Measurements from ENCODE around the gene COG3.

COG3 gene

DNA sequence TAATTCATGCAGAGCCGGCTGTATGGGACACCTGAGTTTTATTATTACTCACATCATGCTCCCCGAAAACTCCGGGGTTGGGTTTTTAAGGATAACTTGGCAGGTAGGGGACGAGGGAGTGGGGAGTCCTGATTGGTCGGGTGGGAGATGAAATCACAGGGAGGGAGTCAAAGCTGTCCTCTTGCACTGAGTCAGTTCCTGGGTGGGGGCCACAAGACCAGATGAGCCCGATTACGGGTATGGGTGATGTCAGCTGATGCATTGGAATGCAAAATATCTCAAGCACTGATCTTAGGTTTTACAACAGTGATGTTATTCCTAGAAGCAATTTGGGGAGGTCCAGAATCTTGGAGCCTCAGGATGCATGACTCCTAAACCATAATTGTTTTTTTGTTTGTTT, 18.6 kb upstream of the COG3 start:
- Histone ChIP-seq H3K9me2 (replicated peaks; ENCODE audit: insufficient read depth, low read length) (no peaks in the 10 kb centered on the region), H3K9ac (ENCODE audit: low read length) (no peak overlapping the region), H3K4me3 (ENCODE audit: low read length) (no peak overlapping the region), H3F3A (ENCODE audit: insufficient read depth, low read length) (peaks cover 6% of the 10 kb centered on the region), H2AFZ (ENCODE audit: low read length) (no peak overlapping the region), H3K27ac (ENCODE audit: low read length) (no peak overlapping the region), H3K79me2 (ENCODE audit: low read length) (no peaks in the 10 kb centered on the region), H3K4me2 (ENCODE audit: low read depth, low read length) (no peak overlapping the region), H3K36me3 (replicated peaks; ENCODE audit: insufficient read depth, low read length) (no peaks in the 10 kb centered on the region), H3K9me3 (replicated peaks; ENCODE audit: insufficient read depth, low read length) (no peaks in the 10 kb centered on the region), H3K4me1 (ENCODE audit: low read length) (0 out of 2 replicates have a peak, but pooled peaks cover 3% of the 10 kb centered on the region), H4K20me1 (ENCODE audit: insufficient read depth, low read length) (no peaks in the 10 kb centered on the region), H3K27me3 (replicated peaks; ENCODE audit: insufficient read depth, low read length) (no peaks in the 10 kb centered on the region)
- no peak for DNase-seq
- TF ChIP-seq, protein P1, sequence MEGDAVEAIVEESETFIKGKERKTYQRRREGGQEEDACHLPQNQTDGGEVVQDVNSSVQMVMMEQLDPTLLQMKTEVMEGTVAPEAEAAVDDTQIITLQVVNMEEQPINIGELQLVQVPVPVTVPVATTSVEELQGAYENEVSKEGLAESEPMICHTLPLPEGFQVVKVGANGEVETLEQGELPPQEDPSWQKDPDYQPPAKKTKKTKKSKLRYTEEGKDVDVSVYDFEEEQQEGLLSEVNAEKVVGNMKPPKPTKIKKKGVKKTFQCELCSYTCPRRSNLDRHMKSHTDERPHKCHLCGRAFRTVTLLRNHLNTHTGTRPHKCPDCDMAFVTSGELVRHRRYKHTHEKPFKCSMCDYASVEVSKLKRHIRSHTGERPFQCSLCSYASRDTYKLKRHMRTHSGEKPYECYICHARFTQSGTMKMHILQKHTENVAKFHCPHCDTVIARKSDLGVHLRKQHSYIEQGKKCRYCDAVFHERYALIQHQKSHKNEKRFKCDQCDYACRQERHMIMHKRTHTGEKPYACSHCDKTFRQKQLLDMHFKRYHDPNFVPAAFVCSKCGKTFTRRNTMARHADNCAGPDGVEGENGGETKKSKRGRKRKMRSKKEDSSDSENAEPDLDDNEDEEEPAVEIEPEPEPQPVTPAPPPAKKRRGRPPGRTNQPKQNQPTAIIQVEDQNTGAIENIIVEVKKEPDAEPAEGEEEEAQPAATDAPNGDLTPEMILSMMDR (IDR thresholded peaks at IDR 0.05; ENCODE audit: low read length), result no peak
- TF ChIP-seq EZH2 (optimal IDR thresholded peaks at IDR 0.05; ENCODE audit: low read depth, low read length), result no peak
- TF ChIP-seq EZH2phosphoT487 (IDR thresholded peaks at IDR 0.05; ENCODE audit: low read length), result no peak

DNA sequence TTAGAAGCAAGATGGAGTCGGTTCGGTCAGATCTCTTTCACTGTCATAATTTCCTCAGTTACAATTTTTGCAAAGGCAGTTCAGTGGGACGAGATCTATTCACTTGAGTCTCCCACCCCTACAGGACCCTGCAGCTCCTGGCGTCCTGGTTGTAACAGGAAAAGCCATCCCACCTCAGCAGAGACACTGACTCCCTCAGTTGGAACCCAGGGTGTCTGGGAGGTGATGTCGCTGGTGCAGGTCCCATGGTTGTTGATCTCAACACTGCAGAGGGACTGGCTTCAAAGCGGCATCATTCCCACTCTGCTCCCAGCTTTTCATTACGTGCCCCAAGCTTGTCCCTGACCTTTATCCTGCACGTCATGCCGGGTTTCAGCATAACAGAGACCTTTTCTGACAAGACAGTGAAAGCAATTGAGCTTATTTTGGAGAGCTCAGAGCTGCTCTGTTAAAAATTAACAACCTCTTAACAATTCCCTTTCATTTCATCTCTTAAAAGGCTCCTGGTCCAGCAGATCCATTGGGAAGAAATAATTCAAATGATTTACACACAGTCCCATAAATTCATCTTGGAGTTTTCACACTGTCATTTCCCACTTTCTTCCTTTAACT, 17.6 kb upstream of the COG3 start:
- Histone ChIP-seq H3K4me2 (ENCODE audit: low read depth, low read length) (no peak overlapping the region), H2AFZ (ENCODE audit: low read length) (no peak overlapping the region)

DNA sequence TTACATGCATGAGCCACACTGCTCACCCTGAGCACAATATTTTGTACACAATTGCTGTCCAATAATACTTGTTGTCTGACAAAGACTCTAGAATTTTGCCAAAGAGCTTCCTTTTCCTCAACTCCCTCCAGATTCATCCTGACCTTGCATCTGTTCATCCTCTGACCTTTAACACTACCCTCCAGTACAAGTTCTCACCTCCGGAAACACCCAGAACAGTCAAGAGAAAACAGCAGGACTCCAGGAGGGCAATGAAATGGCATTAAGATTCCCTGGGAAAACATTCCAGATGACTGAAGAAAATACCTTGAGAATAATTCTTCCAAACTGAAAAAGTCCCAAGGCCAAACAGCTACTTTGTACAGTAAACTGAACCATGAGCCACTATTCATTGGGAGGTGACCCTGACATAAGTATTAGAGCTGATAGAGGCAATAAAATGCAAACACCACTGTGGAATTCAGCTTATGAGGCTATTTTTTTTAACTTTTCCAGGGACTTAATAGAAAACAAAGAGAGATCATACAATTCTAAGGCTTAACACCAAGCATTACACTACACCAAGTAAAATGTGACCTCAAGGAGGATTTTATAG, 15.7 kb upstream of the COG3 start:
- TF ChIP-seq EZH2phosphoT487 (IDR thresholded peaks at IDR 0.05; ENCODE audit: low read length) (no peak), EZH2 (optimal IDR thresholded peaks at IDR 0.05; ENCODE audit: low read depth, low read length) (no peak)
- TF ChIP-seq, protein P1 (IDR thresholded peaks at IDR 0.05; ENCODE audit: low read length), result no peak
- Histone ChIP-seq H3K4me3 (ENCODE audit: low read length) (no peak overlapping the region), H3K9ac (ENCODE audit: low read length) (no peak overlapping the region)

More for the DNA sequence above, 17.6 kb upstream of the COG3 start:
- Histone ChIP-seq H4K20me1 (ENCODE audit: insufficient read depth, low read length) (no peaks in the 10 kb centered on the region), H3K9me2 (replicated peaks; ENCODE audit: insufficient read depth, low read length) (no peaks in the 10 kb centered on the region), H3K9ac (ENCODE audit: low read length) (no peak overlapping the region), H3K4me1 (ENCODE audit: low read length) (no peaks in the 10 kb centered on the region), H3K36me3 (replicated peaks; ENCODE audit: insufficient read depth, low read length) (no peaks in the 10 kb centered on the region), H3F3A (ENCODE audit: insufficient read depth, low read length) (no peaks in the 10 kb centered on the region), H3K27ac (ENCODE audit: low read length) (no peak overlapping the region), H3K79me2 (ENCODE audit: low read length) (no peaks in the 10 kb centered on the region), H3K9me3 (replicated peaks; ENCODE audit: insufficient read depth, low read length) (no peaks in the 10 kb centered on the region), H3K27me3 (replicated peaks; ENCODE audit: insufficient read depth, low read length) (no peaks in the 10 kb centered on the region), H3K4me3 (ENCODE audit: low read length) (no peak overlapping the region)
- TF ChIP-seq, protein P1 (IDR thresholded peaks at IDR 0.05; ENCODE audit: low read length), result no peak
- TF ChIP-seq EZH2 (optimal IDR thresholded peaks at IDR 0.05; ENCODE audit: low read depth, low read length), result no peak
- no peak for TF ChIP-seq EZH2phosphoT487 (IDR thresholded peaks at IDR 0.05; ENCODE audit: low read length)
- DNase-seq, result no peak

More for the DNA sequence above, 15.7 kb upstream of the COG3 start:
- no peak for DNase-seq
- H2AFZ ChIP-seq (ENCODE audit: low read length), result no peak overlapping the region
- H3K79me2 ChIP-seq (ENCODE audit: low read length), result no peaks in the 10 kb centered on the region
- no peak overlapping the region for H3K27ac ChIP-seq (ENCODE audit: low read length)
- no peaks in the 10 kb centered on the region for H4K20me1 ChIP-seq (ENCODE audit: insufficient read depth, low read length)
- no peaks in the 10 kb centered on the region for H3K4me1 ChIP-seq (ENCODE audit: low read length)
- no peaks in the 10 kb centered on the region for H3K9me3 ChIP-seq (replicated peaks; ENCODE audit: insufficient read depth, low read length)
- no peaks in the 10 kb centered on the region for H3K27me3 ChIP-seq (replicated peaks; ENCODE audit: insufficient read depth, low read length)
- H3K4me2 ChIP-seq (ENCODE audit: low read depth, low read length), result no peak overlapping the region
- H3K9me2 ChIP-seq (replicated peaks; ENCODE audit: insufficient read depth, low read length), result no peaks in the 10 kb centered on the region
- no peaks in the 10 kb centered on the region for H3K36me3 ChIP-seq (replicated peaks; ENCODE audit: insufficient read depth, low read length)
- no peaks in the 10 kb centered on the region for H3F3A ChIP-seq (ENCODE audit: insufficient read depth, low read length)

Measured in MM.1S (cell line).